HuH-7.5 (cell line): ENCODE measurements around the gene GAB4.
"Not testable (repeated sequence)": the region's sequence is repeated elsewhere in the genome, so short reads cannot be mapped to it uniquely, and the experiment has no call there.

Experiments
- DNase-seq: peaks from one replicate; pipeline ENCODE4 v3.0.0; 2011; ENCODE audit warnings: low spot score

GAB4 gene

GRCh38 chr22:16958475-16958874 is 49.5 kb downstream of the GAB4 start:
- no peak for DNase-seq

DNA sequence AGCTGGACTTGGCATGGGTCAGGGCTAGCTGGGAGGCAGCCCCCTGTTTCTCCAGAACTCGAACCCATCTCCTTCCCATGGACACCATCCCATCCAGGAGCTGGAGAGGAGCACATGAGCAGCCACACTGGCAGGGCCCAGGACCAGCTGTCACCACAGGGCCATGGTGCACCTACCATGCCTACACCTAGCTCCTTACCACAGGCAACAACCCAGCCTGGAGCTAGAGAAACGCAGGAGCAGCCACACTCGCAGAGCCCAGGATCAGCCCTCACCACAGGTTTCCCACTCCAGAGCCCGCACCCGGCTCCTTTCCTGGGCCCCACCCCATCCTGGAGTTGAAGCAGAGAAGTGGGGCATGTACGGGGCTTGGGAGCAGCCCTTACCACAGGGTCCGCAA is 50.2 kb downstream of the GAB4 start:
- DNase-seq, result no peak

DNA sequence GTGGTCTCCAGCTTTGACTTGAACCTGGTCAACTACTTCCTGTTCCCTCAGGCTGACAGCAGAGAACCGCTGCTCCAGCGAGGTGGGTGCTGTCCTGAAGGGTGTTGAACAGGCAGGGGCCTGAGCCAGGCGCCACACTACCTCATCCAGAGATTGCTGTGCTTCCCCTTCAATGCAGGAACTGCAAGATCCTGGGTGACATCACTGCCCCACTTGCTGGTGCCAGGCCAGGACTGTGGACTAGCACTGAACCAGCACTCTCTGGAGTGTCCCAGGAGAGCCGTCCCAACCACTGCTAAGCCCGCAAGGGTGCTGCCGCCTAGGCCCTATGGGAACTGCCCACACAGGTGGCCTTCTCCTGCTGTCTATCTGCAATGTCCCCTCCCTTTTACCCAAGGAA is 51.7 kb downstream of the GAB4 start:
- no peak for DNase-seq

DNA sequence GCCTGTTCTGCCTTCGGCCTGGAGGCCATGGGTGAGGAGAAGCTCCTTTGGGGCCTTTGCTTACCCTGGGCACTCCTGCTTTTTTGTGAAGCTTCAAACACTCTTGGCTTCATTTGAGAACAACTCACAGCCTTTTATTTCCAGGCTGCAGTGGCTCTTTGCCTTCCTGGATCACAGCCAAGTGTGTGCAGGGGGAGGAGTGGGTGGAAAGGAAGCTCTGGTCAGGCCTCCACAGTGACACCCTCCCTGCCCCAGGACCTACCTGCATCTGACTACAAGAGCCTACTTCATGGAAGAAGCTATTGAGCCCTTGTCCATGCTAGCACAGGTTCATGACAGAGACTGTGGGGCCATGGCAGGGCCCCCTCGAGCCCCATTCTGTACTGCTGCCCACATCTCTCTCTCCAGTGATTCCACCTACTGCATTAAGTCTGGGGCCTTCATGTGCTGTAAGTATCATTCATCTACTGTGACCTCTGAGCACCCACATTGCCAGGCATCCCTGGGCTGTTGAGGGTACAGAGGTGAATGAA is 52.3 kb downstream of the GAB4 start:
- DNase-seq, result no peak

GRCh38 chr22:16955081-16955480 is 52.9 kb downstream of the GAB4 start:
- no peak for DNase-seq

DNA sequence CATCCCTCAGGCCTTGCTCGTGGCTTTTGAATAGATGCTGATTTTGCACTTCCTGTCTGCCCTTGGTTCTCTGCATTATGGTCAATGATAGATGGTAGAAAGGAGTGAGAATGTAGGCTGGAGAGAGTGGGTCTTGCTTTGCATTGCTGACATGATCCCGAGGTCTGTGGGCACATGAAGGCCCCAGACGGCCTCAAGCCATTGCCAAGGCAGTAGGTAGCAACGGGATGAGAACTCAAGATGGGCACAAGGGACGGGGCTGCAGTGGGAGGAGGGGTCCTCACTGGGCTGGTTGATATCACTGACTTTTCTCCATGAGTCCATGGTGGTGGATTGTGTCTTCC is 54.0 kb downstream of the GAB4 start:
- no peak for DNase-seq

DNA sequence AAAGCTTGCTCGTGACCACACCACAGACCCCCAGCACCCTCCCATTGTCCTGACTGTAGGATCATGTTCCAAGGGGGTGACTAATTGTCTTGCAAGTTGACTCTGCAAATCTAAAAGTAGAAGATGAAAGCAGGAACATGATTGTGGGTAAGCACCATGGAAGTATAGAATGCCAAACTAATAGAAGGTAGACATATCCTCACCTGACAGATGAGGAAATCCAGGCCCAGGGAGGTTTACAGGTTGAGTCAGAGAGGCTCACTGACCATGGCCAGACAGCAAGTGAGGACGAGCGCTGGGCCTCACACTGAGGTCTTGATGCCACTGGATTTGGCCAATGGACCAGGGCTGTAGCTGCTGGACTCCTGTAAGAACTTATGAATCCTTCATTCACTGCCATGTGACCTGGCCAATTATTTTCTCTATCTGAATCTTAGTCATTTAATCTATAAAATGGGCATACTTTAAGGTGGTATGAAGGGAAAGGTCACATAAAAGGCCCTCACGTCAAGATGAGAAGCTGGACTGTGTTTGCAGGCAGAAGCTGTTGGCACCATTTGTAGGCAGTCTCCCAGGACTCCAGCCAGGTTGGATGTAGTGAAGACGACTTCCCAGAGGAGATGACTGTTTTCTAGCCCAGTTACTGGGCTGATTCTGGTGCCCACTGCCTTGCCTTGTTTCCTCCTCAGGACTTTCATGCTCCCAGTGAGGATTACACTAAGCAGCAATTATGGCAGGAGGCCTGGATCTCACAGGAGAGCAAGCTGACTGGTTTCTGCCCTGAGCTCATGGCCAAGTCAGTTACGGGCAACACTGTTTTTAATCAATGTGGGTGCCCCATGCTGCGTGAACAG is 54.6 kb downstream of the GAB4 start:
- no peak for DNase-seq

GRCh38 chr22:16949561-16949960 is 58.5 kb downstream of the GAB4 start:
- DNase-seq, result no peak

DNA sequence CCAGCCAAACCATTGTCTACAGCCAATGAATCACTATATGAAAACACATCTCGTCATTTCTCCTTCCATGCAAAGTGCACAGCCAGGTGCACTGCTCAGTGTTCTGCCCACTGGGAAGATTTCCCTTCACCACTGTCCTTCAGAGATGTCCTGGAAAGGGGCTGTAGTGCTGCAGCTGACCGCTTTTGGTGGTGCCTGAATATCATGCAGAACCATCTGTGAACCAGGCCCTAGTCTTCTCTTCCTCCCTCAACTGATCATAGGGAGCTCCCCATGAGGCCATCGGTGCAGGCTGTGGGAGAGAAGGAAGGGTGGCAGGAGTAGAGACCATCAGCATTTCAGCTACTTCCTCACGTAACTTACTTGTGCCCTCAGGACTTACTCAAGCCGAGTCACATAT is 70.2 kb downstream of the GAB4 start:
- no peak for DNase-seq

- DNase-seq, result not testable (repeated sequence)
These were observed 70.8 kb downstream of the GAB4 start for GRCh38 chr22:16937209-16937608.

GRCh38 chr22:16936625-16937024 is 71.4 kb downstream of the GAB4 start:
- no peak for DNase-seq

GRCh38 chr22:16935209-16935608 is 72.8 kb downstream of the GAB4 start:
- no peak for DNase-seq

DNA sequence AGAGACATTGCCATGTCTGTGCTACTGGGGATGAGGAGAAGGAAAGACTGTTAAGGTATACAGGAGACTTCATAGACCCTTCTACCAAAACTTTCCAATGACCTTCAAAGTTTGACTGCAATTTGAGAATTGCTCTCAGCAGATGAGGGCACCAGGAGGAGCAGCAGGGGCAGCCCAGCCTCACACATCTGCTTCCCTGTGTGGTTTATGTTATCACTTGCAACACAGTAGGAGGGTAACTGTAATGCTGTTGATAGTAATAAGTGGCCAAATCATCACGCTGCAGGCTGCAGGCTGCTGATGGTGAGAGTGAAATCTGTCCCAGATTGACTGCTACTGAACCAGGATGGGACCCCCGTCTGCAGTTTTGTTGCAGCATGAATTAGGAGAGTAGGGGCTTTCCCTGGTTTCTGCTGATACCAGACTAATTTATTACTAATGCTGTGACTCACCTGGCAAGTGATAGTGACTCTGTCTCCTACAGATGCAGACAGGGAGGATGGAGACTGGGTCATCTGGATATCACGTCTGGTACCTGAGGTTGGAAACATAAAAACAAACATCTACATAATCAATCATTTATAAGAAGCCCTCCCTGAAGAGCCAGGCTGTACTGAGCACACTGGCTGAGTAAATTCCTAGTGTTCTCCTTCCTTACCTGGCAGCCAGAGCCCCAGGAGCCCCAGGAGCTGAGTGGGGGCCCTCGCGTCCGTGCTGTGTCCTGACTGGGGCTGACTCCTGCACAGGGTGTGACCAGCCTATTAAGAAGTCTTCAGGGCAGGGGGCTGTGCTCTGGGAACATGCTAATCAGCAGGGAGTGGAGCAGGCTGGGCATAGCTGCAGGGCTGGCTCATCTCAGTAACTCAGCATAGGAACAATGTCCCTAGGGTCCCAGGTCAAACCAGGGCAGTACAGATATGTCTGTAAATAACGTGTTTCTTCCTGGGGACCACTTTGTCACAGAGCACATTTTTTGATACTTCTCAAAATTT is 74.4 kb downstream of the GAB4 start:
- no peak for DNase-seq

DNA sequence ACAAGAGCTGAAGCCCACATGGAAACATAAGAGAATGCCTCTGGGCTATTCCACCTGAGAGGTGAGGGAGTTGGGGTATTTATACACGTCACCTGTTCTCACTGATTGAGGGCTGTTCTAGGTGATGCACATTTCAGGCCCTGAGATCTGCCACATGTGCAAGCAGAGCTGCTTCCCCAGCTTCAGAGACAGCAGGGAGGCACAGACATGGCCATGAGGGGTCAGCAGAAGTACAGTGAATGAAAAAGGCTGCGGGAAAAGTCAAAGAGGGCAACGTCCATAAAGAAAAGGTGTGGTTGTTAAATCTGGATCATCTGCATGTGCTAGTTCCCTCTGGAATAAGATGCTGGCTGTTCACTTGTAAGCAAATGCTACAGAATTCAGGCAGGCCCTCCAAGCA is 75.4 kb downstream of the GAB4 start:
- no peak for DNase-seq

DNA sequence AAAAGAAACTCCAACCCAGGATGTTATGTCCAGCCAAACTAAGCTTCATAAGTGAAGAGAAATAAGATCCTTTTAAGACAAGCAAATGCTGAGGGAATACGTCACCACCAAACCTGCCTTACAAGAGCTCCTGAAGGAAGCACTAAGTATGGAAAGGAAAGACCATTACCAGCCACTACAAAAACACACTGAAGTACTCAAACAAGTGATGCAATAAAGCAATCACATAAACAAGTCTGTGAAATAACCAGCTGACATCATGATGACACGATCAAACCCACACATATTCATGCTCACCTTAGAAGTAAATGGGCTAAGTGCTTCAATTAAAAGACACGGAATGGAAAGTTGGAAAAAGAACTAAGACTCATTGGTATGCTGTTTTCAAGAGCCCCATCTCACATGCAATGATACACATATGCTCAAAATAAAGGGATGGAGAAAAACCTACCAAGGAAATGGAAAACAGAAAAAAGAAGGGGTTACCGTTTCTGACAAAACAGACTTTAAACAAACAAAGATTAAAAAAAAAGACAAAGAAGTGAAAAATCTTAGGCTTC is 82.5 kb downstream of the GAB4 start:
- no peak for DNase-seq

GRCh38 chr22:16922706-16923105 is 85.3 kb downstream of the GAB4 start:
- DNase-seq, result no peak

DNA sequence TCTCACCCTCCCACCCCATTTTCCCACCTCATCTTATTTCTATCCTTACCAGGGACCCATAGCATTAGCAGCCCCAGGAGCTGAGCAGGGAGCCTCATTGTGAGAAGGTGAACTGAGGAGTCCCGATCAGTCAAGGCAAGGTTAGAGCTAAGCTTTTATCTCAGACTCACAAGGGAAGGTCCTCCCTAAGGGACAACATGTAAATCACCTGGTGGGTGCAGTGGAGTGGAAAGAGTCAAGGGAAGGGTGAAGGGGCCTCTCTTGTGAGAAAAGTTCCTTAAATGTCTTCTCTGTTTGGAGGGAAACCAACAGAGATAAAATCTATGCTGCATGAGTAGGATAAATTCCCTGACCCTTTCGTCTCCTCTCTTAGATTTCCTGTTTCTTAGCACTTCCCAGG is 85.9 kb downstream of the GAB4 start:
- DNase-seq, result no peak

GRCh38 chr22:16917144-16918003 is 90.6 kb downstream of the GAB4 start:
- DNase-seq, result peak; percentile 32

DNA sequence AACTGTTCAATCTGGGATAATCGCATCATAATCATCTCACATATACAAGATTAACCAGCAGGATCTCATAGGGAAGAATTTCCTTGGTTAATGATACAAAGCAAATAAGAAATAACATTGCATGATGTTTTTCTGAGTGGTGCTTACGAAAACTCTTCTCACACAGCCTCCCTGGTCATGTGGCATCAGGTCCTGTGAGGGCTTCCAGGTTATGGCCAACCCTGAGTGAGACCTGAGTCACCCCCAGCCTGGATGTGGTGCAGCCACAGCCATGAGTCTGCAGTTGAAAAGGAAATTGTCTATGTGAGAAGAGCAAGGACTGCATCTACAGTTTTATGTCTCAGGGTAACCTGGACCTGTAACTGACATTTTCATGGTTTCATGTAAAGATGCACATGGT is 92.3 kb downstream of the GAB4 start:
- no peak for DNase-seq

DNA sequence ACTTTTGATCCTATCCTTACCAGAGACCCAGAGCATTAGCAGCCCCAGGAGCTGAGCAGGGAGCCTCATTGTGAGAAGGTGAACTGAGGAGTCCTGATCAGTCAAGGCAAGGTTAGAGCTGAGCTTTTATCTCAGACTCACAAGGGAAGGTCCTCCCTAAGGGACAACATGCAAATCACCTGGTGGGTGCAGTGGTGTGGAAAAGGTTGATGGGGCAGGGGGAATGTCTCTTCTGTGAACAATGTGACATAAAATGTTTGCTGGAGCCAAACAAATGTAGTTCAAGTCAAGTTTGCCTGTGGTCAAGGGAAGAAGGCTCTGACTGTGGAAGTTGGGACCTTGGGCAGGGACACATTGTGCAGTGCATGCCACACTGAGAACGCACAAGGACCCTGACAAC is 93.1 kb downstream of the GAB4 start:
- not testable (repeated sequence) for DNase-seq

DNA sequence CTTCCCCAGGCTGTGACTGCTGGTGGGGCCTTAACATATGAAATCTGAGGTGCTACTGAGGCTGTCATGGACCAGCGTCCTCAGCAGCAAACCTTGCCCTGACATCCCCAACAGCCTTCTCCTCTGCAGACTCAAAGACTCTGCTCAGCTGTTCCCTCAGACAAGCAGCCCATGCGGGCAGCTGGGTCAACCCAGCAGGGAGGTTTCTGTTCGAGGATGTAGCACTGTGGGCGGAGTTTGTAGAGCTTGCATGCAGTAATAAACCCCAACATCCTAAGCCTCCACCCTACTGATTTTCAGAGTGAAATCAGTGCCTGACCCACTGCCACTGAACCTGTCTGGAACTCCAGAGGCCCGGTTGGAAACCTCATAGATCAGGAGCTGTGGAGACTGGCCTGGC is 94.0 kb downstream of the GAB4 start:
- no peak for DNase-seq

DNA sequence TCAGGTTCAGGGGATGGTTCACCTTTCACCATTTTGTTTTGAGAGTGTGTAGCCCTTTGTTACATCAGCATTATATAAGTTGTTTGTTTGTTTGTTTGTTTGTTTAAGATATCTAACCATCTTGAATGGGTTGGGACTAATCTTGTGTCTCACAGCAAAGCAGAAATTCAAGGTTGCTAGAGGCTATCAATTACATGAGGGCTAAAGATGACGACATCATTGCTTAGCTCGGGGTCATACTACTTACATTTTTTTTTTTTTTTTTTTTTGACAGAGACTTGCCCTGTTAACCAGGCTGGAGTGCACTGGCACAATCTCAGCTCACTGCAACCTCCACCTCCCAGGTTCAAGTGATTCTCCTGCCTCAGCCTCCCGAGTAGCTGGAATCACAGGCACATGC is 95.7 kb downstream of the GAB4 start:
- DNase-seq, result no peak
